Hippocampal formation (tissue), 2 donors: ENCODE measurements around the gene MSTO1.
"Not testable (repeated sequence)": the region's sequence is repeated elsewhere in the genome, so short reads cannot be mapped to it uniquely, and the experiment has no call there.

Source experiments
- DNase-seq, 2 donors: peaks; one replicate each; lab custom pipeline; 2025; lab: John Stamatoyannopoulos, UW

The MSTO1 gene

GRCh38 chr1:155609515-155610256 is at the start of gene MSTO1:
TSS of gene MSTO1 (plus strand) at chr1:155610218. CDS start at chr1:155610249, 31 bp downstream.
- peak; percentile 94 to 95 for DNase-seq

GRCh38 chr1:155561779-155562580 is 48.0 kb upstream of the MSTO1 start:
- DNase-seq, result peak; percentile 43 to 67

GRCh38 chr1:155562581-155563376 is 47.2 kb upstream of the MSTO1 start, which contains the start of gene ASH1L:
TSS of gene ASH1L (minus strand) at chr1:155562803. CDS start at chr1:155521519, 41,284 bp downstream.
- peak; percentile 89 to 98 for DNase-seq

GRCh38 chr1:155563377-155564022 is 46.5 kb upstream of the MSTO1 start:
- DNase-seq, result not testable (repeated sequence)

GRCh38 chr1:155569988-155570592 is 39.9 kb upstream of the MSTO1 start:
- no peak for DNase-seq

- DNase-seq, result no peak
Observed at GRCh38 chr1:155570593-155570990, 39.4 kb upstream of the MSTO1 start.

GRCh38 chr1:155574077-155574476 is 35.9 kb upstream of the MSTO1 start:
- no peak for DNase-seq

GRCh38 chr1:155575608-155576007 is 34.4 kb upstream of the MSTO1 start:
- not testable (repeated sequence) for DNase-seq

GRCh38 chr1:155583846-155584245 is 26.2 kb upstream of the MSTO1 start:
- not testable (repeated sequence) for DNase-seq

GRCh38 chr1:155589282-155589681 is 20.7 kb upstream of the MSTO1 start:
- DNase-seq, result not testable (repeated sequence)

GRCh38 chr1:155590516-155591247 is 19.3 kb upstream of the MSTO1 start:
- not testable (repeated sequence) for DNase-seq

- DNase-seq, result peak in 1 of 2 donors; percentile 56
Observed at GRCh38 chr1:155591770-155592169, 18.2 kb upstream of the MSTO1 start.

GRCh38 chr1:155595877-155596474 is 14.0 kb upstream of the MSTO1 start:
- peak in 1 of 2 donors; percentile 28 for DNase-seq

- no peak for DNase-seq
Observed at GRCh38 chr1:155596864-155597263, 13.2 kb upstream of the MSTO1 start.

- DNase-seq, result peak in 1 of 2 donors; percentile 22
Observed at GRCh38 chr1:155598842-155599331, 11.1 kb upstream of the MSTO1 start.

- not testable (repeated sequence) for DNase-seq
Observed at GRCh38 chr1:155599828-155600572, 10.0 kb upstream of the MSTO1 start.

GRCh38 chr1:155607708-155608107 is 2.3 kb upstream of the MSTO1 start:
- no peak for DNase-seq

GRCh38 chr1:155608888-155609225 is 1.2 kb upstream of the MSTO1 start:
- no peak for DNase-seq

GRCh38 chr1:155610257-155610647 is 234 bp downstream of the MSTO1 start:
- not testable (repeated sequence) for DNase-seq
